Calu3 (cell line): ENCODE data around the gene KLHL18. TPM values are rescaled to one million over a fixed set of nuclear protein-coding genes. Genes with fewer than 3 reads are reported as not detected.

Experiments
- BruUV-seq: library from RNA; stranded (reverse); fragments of 400-500 nt; replicated peaks from 2 replicates; lab custom pipeline; 2021; lab: Mats Ljungman, UMichigan
- CTCF ChIA-PET: fragments of 300-600 bp; sonication (Branson Sonifier 250); formaldehyde crosslinking; loops from one replicate; lab custom pipeline; 2022; ENCODE audit warnings: antibody characterized with exemption; lab: Charles Lee
- DNase-seq: peaks from one replicate; pipeline ENCODE4 v3.0.0; 2022
- H3K27ac Mint-ChIP-seq: one replicate; pipeline ENCODE4 v1.8.0; 2022; ENCODE audit warnings: mixed read lengths; ENCODE audit not compliant: unreplicated experiment
- H3K27me3 Mint-ChIP-seq: one replicate; pipeline ENCODE4 v1.8.0; 2022; ENCODE audit warnings: mixed read lengths; ENCODE audit not compliant: unreplicated experiment
- H3K36me3 Mint-ChIP-seq: one replicate; pipeline ENCODE4 v1.8.0; 2022; ENCODE audit warnings: mild to moderate bottlenecking, moderate library complexity, mixed read lengths; ENCODE audit not compliant: insufficient read depth, unreplicated experiment
- H3K4me1 Mint-ChIP-seq: one replicate; pipeline ENCODE4 v1.8.0; 2022; ENCODE audit warnings: mild to moderate bottlenecking, low read depth, mixed read lengths; ENCODE audit not compliant: unreplicated experiment
- H3K4me3 Mint-ChIP-seq: one replicate; pipeline ENCODE4 v1.8.0; 2022; ENCODE audit warnings: mild to moderate bottlenecking, low read depth, moderate library complexity, mixed read lengths; ENCODE audit not compliant: unreplicated experiment
- H3K9me3 Mint-ChIP-seq: one replicate; pipeline ENCODE4 v1.8.0; 2022; ENCODE audit warnings: low read depth, mixed read lengths; ENCODE audit not compliant: unreplicated experiment
- intact Hi-C: fragments of 100-400 bp; cut with micrococcal nuclease; formaldehyde crosslinking; loops from one replicate; pipeline ENCODE4 v1.10.0; 2022; ENCODE audit not compliant: unreplicated experiment
- total RNA-seq: library from RNA; stranded (reverse); gene quantifications from 2 replicates; pipeline ENCODE4 v1.2.3, GENCODE V29; 2022
- TF ChIP-seq, protein P1 (sequence below): fragments of 200-600 bp; IDR thresholded peaks from one replicate; pipeline ENCODE4 v1.8.0; 2022; ENCODE audit warnings: antibody characterized with exemption; ENCODE audit not compliant: unreplicated experiment

The KLHL18 gene
- total RNA-seq, 1 experiment from 2014 or later: 24.8 TPM

DNA sequence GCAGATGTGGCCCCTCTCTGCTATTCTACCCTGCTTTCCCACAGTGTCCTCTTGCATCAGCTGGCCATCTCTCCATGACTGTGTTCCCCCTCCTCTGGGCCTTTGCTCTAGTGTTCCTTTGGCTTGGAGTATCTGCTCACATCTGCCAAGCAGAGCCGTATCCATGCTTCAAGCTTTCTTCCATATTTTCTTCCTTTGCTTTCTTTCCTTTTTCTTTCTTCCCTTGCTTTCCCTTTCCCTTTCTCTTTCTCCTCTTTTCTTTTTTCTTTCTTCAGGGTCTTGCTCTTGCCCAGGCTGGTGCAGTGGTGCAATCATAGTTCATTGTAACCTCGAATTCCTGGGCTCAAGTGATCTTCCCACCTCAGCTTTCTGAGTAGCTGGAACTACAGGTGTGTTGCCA, 12.6 kb downstream of the KLHL18 start:
- Mint-ChIP-seq H3K4me1 (no peaks in the 10 kb centered on the region), H3K4me3 (no peak overlapping the region), H3K27ac (no peak overlapping the region), H3K36me3 (peaks cover 5% of the 10 kb centered on the region), H3K27me3 (no peaks in the 10 kb centered on the region), H3K9me3 (no peaks in the 10 kb centered on the region)
- no peak for DNase-seq
- TF ChIP-seq, protein P1, sequence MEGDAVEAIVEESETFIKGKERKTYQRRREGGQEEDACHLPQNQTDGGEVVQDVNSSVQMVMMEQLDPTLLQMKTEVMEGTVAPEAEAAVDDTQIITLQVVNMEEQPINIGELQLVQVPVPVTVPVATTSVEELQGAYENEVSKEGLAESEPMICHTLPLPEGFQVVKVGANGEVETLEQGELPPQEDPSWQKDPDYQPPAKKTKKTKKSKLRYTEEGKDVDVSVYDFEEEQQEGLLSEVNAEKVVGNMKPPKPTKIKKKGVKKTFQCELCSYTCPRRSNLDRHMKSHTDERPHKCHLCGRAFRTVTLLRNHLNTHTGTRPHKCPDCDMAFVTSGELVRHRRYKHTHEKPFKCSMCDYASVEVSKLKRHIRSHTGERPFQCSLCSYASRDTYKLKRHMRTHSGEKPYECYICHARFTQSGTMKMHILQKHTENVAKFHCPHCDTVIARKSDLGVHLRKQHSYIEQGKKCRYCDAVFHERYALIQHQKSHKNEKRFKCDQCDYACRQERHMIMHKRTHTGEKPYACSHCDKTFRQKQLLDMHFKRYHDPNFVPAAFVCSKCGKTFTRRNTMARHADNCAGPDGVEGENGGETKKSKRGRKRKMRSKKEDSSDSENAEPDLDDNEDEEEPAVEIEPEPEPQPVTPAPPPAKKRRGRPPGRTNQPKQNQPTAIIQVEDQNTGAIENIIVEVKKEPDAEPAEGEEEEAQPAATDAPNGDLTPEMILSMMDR: no peak
- BruUV-seq: no TSS peak
- intact Hi-C loops: no loop called here
- CTCF ChIA-PET: no interaction called here

DNA sequence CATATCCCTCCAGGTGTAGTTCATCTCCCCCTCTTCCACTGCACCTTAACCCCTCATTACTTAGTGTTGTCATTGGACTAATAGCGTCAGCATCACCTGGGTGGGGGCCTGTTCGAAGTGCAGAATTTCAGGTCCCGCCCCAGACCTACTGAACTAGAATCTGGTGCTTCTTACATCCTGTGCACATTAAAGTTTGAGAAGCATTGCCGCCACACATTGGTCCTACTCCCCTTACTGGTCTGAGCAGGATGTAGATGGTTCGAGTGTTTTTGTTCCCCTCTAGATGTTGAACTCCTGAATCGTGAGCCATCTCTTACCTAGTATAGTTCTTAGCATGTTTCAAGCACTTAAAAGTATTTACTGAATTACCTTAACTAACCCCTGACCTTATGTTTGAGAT, 13.2 kb downstream of the KLHL18 start:
- TF ChIP-seq, protein P1: no peak
- H3K36me3 Mint-ChIP-seq: peaks cover 5% of the 10 kb centered on the region
- no peak overlapping the region for H3K27ac Mint-ChIP-seq
- H3K9me3 Mint-ChIP-seq: no peaks in the 10 kb centered on the region
- no peaks in the 10 kb centered on the region for H3K27me3 Mint-ChIP-seq
- BruUV-seq: no TSS peak
- no peak for DNase-seq
- no peak overlapping the region for H3K4me3 Mint-ChIP-seq
- H3K4me1 Mint-ChIP-seq: no peaks in the 10 kb centered on the region
- CTCF ChIA-PET: no interaction called here
- intact Hi-C loops: no loop called here

DNA sequence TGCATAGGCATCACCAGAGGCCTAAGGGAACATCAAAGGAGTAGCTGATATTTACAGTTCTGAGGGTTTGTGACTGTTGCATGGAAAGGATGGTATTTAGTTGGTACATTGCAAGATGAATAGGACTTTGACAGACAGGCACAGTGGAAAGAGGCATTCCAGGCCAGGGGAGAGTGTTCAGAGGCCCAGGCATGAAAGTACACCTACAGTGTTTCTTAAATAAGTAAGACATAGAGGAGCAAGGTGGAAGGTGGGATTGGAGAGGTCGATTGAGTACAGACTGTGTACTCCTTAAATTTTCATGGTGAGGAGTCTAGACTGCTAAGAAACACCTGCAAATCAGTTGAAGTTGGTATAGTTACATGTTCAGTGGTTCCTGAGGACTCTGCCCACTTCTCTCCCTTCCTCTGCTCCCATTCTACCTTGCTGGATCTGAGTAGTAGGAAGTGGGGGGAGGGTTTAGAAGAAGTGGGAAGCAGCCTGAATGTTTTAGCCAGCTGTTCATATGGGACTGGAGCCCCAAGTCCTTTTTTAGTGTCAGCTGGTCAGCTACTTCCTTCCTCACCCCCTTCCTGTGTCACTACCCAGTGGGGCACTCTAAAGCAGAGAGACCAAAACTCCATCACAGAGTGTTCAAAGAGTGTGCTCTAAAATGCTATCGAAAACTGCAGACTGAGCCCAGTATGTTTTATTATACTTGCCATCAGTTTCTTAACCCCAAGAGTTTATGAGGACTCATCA, 14.0 kb downstream of the KLHL18 start:
- no peak for DNase-seq
- intact Hi-C loops: no loop called here
- Mint-ChIP-seq H3K27ac (no peak overlapping the region), H3K4me3 (no peak overlapping the region), H3K27me3 (no peaks in the 10 kb centered on the region), H3K36me3 (peaks cover 5% of the 10 kb centered on the region), H3K9me3 (no peaks in the 10 kb centered on the region), H3K4me1 (no peaks in the 10 kb centered on the region)
- BruUV-seq: no TSS peak
- CTCF ChIA-PET: no interaction called here
- TF ChIP-seq, protein P1: no peak

GRCh38 chr3:47298439-47298838, 15.7 kb downstream of the KLHL18 start:
- Mint-ChIP-seq H3K36me3 (peaks cover 5% of the 10 kb centered on the region), H3K27me3 (no peaks in the 10 kb centered on the region), H3K27ac (no peak overlapping the region), H3K4me3 (no peak overlapping the region), H3K4me1 (no peaks in the 10 kb centered on the region), H3K9me3 (no peaks in the 10 kb centered on the region)
- intact Hi-C loops: no loop called here
- CTCF ChIA-PET: no interaction called here
- BruUV-seq: no TSS peak
- TF ChIP-seq, protein P1: no peak
- DNase-seq: no peak
